GM19455 (cell line): ENCODE measurements around the gene LORICRIN.
"Not testable (repeated sequence)": the region's sequence is repeated elsewhere in the genome, so short reads cannot be mapped to it uniquely, and the experiment has no call there.

Source experiments
- ATAC-seq: cut with Tn5 transposase; IDR thresholded peaks from one replicate; pipeline ENCODE4 v1.9.1; 2021; ENCODE audit not compliant: unreplicated experiment

The LORICRIN gene, protein sequence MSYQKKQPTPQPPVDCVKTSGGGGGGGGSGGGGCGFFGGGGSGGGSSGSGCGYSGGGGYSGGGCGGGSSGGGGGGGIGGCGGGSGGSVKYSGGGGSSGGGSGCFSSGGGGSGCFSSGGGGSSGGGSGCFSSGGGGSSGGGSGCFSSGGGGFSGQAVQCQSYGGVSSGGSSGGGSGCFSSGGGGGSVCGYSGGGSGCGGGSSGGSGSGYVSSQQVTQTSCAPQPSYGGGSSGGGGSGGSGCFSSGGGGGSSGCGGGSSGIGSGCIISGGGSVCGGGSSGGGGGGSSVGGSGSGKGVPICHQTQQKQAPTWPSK

DNA sequence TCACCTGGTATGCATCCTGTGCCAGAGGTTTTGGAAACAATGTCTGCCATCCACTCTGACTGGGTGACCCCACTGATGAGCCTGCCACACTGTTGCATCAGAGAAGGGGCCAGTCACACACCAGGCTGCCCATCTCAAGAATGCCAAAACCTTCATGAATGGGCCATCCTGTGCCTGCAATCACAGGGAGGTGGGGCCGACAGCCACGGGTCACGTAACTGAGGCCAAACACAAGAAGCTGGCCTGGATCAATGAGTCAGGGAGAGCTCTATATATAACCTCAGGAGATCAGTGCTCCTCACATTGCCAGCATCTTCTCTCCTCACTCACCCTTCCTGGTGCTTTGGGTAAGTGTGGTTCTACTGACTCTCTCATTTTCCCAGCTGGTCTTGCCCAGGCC, at the start of gene LORICRIN:
Gene LORICRIN, plus strand, starts transcription at position 301 of the 400 bp plus-strand sequence. CDS start 1,263 bp downstream, outside the sequence.
- no peak for ATAC-seq

DNA sequence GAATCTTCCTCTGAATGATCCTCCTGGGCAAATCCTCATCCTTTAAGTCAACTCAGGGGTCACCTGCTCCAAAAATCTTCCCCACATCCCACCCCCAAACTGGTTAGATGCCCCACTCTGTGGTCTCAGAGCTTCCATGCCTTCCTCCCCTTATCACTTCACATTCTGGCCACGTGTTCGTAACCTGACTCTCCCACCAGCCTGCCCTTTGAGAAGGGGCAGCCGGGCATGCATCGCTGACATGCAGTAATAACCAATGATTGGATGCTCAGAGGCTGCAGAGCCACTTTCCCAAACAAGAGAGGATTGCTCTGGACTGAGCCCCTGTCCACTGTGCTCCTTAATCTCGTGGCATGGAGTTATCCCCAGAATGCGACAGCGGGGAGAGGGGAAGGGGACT, 49.3 kb upstream of the LORICRIN start:
- no peak for ATAC-seq

DNA sequence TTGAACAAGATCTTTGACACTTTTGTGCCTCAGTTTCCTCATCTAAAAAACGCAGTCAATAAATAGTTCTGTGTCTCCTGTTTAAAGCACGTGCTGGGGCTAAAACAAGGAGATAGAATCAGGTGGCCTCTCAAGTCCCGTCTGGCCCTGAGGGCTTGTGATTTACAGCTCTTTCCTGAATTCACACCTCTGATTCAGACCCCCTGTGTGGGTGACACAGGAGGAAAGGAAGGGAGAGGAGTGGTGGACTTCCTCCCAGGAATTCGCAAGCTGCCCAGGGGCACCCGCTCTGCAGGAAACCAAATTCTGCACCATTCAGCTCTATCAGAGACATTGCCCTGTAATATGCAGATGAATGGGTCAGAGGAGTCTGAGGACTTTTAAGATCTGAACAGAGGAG, 47.3 kb upstream of the LORICRIN start:
- no peak for ATAC-seq

DNA sequence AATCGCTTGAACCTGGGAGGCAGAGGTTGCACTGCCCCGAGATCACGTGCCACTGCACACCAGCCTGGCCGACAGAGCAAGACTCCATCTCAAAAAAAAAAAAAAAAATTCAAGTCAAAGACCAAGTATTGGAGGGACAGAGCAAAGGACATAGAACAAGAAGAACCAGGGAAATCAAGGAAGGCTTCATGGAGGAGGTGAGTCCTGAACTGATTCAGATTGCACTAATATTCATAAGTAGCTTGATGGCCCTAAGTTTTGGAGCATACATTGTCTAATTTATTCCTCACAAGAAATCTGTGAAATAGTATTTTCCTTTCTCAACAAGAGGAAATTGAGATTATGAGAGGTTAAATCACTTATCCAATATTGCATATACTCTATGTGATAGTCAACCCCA, 46.0 kb upstream of the LORICRIN start:
- no peak for ATAC-seq

DNA sequence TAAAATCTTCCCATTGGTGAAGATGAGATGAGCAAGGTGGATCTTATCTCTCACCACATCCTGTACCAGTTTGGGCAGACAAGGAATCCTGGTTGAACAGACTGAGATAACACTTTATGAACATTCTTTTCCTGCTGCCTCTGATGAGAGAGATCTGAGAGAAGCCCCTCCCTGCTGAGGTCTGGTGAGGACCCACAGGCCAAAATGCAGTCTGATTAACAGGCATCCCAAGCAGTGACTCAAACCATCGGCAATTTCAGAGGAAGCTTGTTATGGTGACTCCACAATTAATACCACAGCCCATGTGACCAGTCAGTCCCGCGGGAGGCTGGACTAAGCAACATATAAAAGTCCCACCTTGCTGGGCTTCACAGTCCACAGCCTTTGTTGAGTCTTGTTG, 42.3 kb upstream of the LORICRIN start, which contains the start of gene PRR9:
Gene PRR9, plus strand, starts transcription at position 373 of the 400 bp plus-strand sequence. CDS start 561 bp downstream, outside the sequence.
- ATAC-seq = no peak

DNA sequence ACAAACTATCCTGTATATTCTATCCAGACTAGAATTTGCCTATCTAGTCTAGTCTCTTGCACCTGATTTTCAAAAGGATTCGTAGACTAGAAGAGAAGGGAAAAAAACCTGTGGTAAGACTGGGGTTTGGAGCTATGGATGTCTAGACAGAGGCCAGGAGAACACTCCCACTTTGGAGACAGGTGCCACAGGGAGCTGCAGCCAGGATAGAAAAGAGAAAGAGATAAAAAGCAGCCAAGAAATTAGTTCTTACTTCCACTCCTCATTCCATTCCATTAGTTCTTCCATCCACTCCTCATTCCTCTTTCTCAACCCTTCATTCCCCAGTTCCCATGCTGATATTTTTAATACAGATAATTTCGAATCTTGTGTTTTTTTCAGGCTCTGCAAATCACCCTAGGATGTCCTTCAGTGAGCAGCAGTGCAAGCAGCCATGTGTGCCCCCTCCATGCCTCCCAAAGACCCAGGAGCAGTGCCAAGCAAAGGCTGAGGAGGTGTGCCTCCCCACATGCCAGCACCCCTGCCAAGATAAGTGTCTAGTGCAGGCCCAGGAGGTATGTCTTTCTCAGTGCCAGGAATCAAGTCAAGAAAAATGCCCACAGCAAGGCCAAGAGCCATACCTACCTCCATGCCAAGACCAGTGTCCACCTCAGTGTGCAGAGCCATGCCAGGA, 41.6 kb upstream of the LORICRIN start:
- ATAC-seq = no peak

DNA sequence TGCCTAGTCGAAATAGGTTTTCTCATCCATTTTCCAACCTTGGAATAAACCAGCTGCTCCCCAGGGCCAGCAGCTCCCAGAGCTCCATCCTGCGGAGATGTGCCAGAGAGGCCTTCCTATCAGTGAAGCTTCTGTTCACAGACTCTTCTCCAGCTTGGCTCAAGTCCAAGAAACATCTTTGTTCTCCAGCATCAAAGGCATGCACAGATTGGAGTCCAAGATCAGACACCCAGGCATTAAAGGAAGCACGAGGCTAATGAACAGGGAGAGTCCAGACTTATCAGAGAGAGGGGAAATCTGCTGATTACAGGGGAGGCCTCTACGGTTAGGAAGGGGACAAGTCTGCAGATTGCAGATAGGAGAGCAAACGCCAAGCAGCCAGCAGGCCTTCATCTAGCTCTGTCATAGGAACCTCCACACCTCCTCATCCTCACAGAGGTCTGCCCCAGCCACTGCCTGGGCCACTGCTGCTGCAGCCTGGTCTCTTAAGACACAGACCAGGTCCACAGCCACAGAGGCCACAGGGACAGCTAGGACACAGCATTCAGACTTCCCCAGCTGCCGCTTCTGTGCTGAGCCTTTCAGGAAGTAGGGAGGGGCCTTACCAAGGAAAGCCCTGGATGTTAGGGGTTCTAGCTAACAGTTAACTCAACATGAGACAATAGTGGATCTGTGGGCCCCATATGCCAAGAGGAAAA, 38.7 kb upstream of the LORICRIN start:
- ATAC-seq = no peak

DNA sequence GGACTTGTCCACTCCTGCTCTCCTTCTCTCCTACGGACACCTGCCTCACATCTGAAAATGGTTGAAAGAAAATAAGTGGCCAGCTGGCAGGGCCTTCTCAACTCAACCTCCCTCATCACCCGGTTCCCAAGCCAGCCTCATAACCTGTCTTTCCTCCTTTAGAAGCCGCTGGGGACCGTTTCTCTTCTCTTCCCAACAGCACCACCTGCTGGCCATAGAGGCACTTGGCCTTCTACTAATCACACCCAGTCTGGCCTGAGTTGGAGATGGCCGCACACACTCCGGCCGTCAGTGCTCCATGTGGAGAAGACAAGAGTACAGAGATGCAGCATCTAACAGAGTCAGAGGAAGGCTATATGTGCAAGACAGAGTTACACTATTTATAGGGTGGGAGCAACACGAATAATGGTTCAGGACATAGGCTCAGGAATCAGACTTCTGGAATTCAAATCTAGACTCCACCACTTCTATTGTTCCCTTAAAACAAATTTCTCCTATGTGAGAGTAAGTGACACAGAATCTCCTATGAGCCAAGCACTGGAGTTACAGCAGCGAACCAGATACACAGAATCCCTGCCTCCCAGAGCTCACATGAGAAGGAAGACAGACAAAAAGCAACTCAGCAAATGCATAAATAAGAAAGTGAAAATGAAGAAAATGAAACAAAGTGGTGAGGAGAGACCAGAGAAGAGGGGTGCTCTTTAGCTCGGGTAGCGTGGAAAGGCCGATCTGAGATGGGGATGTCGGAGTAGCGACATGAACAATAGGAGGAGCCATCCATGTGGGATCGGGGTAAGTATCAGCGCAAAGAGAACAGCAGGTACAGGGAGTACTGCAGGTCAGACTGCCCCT, 36.2 kb upstream of the LORICRIN start:
- peak; percentile 78 for ATAC-seq

DNA sequence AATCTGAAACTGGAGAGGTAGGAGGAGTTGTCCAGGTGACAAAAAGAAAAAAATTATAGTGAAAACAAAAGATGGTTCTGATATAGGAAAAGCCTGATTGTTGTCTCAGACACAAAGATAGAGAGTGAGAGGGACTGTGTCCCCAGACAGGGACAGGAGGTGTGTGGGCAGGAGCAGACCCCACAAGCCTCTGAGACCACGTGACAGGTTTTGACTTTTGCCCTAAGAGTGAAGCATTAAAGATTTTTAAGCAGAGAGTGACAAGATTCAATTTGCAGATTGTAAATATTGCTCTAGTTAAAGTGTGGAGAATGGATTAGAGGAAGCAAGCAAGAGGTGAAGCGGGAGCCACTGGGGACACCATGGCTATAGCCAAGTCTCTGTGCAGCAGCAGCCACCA, 31.7 kb upstream of the LORICRIN start:
- no peak for ATAC-seq

DNA sequence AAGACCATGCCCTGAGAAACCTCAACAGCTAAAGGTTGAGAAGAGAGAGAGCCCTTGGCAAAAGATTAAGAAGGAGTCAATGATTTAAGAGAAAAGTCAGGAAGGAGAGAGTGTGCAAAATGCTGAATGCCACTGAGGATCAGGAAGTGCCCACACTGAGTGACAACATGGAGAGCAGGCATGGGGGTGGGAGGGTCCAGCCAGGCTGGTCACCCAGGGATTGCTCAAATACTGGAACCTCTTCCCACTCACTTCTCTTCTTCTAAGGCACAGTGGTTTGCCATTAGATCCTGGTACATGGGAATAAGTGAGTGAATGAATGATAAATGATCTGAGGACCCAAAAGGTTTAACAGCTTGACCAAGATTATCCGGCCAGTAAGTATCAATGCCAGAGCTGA, 31.0 kb upstream of the LORICRIN start:
- no peak for ATAC-seq

DNA sequence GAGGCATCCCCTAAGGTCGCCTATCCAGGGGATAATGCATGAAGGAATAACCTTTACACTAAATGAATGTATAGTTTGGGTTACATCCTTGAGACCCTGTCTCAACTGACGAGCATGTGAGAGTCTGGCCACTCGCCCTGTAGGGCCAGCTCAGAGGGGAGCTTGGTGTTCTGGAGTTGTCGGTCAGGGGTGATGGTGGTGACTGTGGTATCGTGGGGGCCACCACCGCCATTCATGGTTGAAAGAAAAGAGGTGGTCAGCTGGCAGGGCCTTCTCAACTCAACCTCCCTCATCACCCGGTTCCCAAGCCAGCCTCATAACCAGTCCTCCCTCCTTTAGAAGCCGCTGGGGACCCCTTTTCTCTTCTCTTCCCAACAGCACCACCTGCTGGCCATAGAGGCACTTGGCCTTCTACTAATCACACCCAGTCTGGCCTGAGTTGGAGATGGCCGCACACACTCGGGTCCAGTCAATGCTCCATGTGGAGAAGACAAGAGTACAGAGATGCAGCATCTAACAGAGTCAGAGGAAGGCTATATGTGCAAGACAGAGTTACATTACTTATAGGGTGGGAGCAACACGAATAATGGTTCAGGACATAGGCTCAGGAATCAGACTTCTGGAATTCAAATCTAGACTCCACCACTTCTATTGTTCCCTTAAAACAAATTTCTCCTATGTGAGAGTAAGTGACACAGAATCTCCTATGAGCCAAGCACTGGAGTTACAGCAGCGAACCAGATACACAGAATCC, 30.2 kb upstream of the LORICRIN start:
- ATAC-seq = not testable (repeated sequence)

DNA sequence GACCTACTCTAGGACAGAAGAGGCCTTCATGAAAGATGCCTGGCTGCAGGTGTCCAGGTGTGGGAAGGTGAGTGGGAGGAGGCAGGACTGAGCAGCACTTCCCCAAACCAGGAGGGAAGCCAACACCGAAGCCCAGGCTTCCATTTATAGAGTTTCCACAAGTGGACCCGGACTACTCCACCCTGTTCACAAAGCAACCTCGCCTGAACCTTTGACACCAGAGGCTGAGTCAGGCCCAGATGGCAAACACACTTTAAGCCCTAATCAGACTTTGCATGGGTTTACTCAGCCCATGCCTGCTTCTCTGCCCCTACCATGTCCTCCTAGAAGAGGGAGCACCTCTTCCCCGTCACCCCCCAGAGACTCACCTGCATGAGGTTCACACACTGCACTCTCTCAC, 28.1 kb upstream of the LORICRIN start:
- ATAC-seq = no peak

DNA sequence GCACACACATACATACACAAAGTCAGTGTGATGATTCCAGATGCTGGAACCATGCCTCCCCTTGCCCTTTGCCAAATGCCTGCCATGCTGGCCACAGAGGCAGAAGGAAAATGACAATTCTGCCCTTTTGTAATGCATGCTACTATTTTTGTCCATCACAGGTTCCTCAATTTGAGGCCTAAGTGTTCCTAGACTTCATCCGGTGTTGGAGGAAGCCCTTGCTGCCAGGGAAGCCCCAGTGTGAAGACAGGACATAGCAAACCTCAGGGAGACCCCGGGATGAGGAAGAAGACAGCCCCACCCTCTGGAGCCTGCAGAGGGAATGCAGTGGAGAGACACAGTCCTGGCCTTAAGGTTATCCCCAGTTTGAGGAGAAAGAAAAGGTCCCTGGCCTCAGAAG, 27.7 kb upstream of the LORICRIN start:
- ATAC-seq = no peak

DNA sequence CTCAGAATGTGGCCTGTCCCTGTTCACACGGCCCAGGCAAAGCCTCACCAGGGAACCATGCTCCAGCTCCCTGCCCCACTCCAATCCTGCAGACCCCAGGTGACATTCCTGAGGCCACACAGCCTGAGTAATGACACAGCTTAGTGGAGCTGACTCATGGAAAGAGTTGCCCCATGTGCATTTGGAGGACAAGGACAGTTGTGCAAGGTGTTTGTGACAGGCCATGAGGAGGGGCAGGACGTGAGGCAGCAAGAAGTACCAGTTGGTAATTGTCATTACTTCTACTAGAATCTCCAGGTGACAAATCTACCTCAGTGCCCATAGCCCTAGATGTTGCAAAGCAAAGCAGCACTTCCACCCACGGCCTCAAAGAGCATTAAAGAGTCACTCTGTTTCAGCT, 26.9 kb upstream of the LORICRIN start:
- ATAC-seq = no peak

DNA sequence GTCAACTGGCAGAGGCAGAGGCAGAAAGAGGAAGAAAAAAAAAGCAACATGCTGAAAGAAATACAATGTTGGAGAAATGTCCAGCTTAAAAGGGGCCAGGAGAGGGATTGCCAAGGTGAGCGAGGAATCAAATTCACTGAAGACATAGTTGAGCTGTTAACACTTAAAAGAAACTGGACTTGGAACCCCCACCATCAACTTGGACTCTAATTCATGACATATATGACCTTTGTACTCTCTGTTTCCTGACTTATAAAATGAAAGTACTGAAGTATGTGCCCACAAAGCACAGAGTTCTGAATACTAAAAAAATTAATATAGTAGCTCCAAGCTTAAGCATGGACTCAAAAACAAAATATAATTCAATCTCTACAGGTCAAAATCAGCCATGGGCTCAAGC, 26.0 kb upstream of the LORICRIN start:
- ATAC-seq = no peak

DNA sequence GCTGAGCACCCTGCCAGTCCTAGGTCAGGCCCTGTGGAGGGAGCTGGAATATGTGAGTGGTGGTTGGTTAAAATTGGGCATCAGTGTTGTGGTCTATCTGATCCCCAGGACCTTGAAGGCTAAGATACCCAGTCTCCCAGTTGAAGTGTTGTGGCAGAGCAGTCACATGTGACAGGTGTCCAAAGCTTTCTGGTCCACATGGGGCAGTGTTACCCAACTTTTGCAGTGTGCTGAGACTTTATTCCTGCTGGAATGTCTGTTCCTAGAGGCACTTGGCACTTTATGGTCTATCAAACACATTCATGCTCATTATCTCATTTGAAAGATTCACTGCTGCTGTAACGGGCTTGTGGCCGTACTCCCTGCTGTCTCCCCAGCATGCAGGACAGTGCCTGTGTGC, 21.0 kb upstream of the LORICRIN start:
- ATAC-seq = no peak

DNA sequence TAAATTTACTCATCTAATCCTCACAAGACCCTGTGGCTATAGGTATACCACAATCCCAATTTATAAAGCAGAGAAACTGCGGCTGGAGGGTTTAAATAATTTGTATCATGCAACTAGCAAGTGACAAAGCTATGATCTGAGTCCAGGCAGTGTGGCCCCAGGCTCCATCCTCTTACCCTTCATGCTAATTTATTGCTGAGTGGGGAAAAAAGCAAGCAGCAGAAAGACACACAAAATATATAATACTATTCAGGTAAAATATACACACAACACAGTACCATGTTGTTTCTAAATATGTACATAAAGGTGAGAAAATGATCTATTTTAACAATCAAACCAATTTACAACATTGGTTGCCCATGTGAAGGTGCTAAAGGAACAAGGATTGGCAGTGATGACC, 17.3 kb upstream of the LORICRIN start:
- ATAC-seq = no peak

DNA sequence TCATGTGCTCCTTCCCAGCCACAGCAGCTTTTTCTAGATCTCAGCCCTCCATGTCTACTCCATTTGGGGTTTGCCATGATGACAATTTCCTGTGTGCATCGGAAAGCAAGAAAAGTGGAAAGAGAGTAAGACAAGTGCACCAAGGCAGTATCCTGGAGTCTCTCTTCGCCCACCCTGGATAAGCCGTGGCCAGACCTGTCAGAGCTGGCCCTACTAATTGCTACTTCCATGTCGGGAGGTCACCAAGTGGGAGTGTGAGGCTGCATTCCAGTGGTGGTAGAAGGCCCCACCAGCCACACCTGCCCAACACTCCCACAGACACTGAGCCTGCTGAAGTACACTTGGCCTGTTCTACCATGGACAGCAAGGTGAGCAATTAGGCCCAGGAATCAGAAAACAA, 14.0 kb upstream of the LORICRIN start:
- no peak for ATAC-seq

DNA sequence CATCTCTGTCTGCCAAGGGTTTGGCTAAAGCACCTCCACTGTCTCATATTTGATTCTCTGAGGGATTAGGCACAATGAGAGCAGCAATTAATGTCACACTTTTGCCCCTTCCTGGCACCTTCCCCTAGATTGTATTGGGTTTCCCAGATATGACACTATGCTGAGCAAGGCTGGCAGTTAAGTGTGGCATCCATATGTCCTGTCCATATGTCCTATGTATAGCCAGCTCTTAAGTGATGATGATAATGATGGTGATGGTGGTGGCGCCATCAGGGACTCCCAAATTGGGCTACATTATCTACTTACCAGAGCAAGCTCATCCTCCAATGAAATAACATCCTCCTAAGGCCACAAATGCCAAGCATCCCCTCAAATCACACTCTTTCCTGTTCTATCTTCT, 13.5 kb upstream of the LORICRIN start:
- no peak for ATAC-seq

DNA sequence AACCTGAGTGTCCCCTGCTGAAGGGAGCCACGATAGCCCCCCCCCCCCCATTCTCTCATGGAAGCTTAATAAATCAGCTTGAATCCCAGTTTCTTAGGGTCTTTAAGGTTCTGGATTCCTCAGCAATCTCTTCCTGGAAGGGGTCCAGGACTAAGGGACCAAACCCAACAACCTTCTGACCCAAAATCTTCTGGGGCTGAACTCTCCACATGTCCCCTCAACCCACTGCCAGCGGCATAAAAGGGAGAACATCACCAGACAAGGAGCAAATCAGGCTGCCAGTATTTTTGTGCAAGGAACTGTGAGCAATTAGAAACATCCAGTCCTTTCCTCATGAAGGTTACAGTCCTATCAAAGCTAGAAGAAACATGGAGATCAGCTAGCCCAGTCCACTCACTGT, 12.7 kb upstream of the LORICRIN start:
- no peak for ATAC-seq
